ENCODE measurements around the gene USP10.

USP10 gene

GRCh38 chr16:84710686-84711085 lies 10.9 kb downstream of the USP10 start:
- no peaks in the 10 kb centered on the region for H3K27me3 ChIP-seq (ENCODE audit: control insufficient read depth, insufficient read depth, low read length)
- no peak overlapping the region for H3K4me3 ChIP-seq (ENCODE audit: low read length)
- H3K9me3 ChIP-seq (ENCODE audit: control insufficient read depth, low read length), result no peaks in the 10 kb centered on the region
- H3K9ac ChIP-seq (ENCODE audit: low read length), result no peak overlapping the region
- H3K36me3 ChIP-seq (ENCODE audit: control insufficient read depth, insufficient read depth, low read length), result no peaks in the 10 kb centered on the region
- H3K4me1 ChIP-seq (ENCODE audit: control insufficient read depth, insufficient read depth, low read length), result peaks cover 10% of the 10 kb centered on the region

DNA sequence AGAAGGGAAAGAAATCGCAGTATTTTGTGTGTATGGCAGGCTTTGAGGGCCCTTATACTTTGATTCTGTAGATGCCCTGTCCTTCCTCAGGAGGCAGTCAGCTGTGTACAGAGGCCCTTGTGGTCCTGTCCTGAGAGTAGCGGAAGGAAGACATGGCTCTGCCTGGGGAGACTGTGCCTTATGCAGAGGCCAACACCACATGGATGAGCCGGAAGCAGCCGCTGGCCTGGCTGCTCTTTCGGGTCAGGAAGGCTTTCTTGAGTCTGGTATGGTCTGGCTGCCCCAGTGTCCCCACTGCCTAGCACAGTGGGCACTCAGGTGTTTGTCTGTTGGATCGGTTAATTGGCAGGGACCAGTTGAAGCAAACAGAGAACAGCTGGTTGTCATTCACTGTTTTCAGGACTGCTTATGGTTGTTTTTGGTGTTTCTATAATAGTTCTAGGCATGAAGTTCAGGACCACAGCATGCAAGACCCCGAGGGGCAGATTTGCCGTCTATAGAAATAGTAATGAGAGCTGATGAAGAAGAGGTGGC lies 12.4 kb downstream of the USP10 start:
- no peak overlapping the region for H3K9ac ChIP-seq (ENCODE audit: low read length)
- peaks cover 10% of the 10 kb centered on the region for H3K4me1 ChIP-seq (ENCODE audit: control insufficient read depth, insufficient read depth, low read length)
- no peak overlapping the region for H3K4me3 ChIP-seq (ENCODE audit: low read length)

DNA sequence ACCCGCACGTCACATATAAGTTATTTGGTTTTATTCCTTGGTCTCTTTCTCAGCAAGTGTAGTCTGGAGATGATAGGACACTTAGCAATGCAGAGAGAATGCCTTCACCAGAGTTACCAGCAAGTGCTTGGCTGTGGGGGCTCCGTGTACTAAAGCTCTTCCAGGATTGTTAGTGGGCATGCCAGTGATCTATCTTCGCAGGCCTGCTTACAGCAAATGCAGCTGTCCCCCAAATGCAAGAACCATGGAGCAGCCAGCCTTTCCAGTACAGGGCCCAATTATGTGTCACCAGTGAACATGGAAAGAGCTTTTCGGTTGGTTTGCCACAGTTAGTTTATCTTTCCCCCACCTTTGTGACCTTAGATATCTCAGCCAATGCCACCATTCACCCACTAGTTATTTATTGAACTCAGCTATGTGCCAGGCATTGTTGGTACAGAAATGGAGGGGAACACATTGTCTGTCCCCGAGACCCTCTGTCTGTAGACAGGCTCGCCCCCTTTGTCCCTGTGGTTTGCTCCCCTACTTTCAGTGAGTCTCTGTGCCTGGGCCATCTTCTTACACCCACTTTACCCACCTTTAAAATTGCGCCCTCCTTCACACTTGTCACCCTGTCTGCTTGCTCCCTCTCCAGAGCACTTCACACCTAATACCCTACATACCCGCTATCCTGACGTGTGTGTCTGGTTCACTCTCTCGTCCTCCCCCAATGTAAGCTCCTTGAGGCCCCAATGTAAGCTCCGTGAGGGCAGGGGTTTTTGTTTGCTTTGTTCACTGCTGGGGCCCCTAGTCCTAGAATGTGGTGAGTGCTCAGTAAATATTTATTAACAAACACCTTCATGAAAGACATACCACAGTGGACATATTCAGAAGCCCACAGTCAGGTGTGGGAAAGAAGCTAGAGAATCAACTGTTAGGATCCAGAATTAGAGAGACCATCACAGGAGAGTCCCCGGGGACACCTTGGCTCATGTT lies 13.3 kb downstream of the USP10 start:
- Histone ChIP-seq H3K36me3 (ENCODE audit: control insufficient read depth, insufficient read depth, low read length) (no peaks in the 10 kb centered on the region), H3K4me3 (ENCODE audit: low read length) (no peak overlapping the region), H3K9me3 (ENCODE audit: control insufficient read depth, low read length) (no peaks in the 10 kb centered on the region), H3K27me3 (ENCODE audit: control insufficient read depth, insufficient read depth, low read length) (no peaks in the 10 kb centered on the region), H3K4me1 (ENCODE audit: control insufficient read depth, insufficient read depth, low read length) (peaks cover 10% of the 10 kb centered on the region), H3K9ac (ENCODE audit: low read length) (no peak overlapping the region)

More for the DNA sequence above, 12.4 kb downstream of the USP10 start:
- Histone ChIP-seq H3K27me3 (ENCODE audit: control insufficient read depth, insufficient read depth, low read length) (no peaks in the 10 kb centered on the region), H3K9me3 (ENCODE audit: control insufficient read depth, low read length) (no peaks in the 10 kb centered on the region), H3K36me3 (ENCODE audit: control insufficient read depth, insufficient read depth, low read length) (no peaks in the 10 kb centered on the region)

DNA sequence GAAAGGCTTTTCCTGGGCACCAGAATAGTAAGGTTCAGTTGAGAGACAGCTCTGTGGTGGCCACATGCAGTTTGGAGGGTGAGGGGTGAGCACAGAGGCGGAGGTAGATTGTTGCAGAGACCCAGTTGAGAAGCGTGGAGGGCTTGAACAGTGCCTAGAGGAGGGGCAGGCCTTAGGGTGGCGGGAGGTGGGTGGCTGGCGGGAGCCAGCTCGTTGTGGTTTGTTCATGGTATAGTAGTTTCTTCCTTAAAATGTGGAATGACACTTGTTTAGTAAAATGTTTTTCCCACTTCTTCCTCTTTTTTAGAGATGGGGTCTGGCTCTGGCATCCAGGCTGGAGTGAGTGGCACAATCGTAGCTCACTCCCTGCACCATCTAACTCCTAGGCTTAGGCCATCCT lies 14.2 kb downstream of the USP10 start:
- H3K9me3 ChIP-seq (ENCODE audit: control insufficient read depth, low read length), result no peaks in the 10 kb centered on the region
- H3K9ac ChIP-seq (ENCODE audit: low read length), result no peak overlapping the region
- H3K4me3 ChIP-seq (ENCODE audit: low read length), result no peak overlapping the region
- H3K4me1 ChIP-seq (ENCODE audit: control insufficient read depth, insufficient read depth, low read length), result peaks cover 10% of the 10 kb centered on the region
- no peaks in the 10 kb centered on the region for H3K27me3 ChIP-seq (ENCODE audit: control insufficient read depth, insufficient read depth, low read length)
- no peaks in the 10 kb centered on the region for H3K36me3 ChIP-seq (ENCODE audit: control insufficient read depth, insufficient read depth, low read length)

DNA sequence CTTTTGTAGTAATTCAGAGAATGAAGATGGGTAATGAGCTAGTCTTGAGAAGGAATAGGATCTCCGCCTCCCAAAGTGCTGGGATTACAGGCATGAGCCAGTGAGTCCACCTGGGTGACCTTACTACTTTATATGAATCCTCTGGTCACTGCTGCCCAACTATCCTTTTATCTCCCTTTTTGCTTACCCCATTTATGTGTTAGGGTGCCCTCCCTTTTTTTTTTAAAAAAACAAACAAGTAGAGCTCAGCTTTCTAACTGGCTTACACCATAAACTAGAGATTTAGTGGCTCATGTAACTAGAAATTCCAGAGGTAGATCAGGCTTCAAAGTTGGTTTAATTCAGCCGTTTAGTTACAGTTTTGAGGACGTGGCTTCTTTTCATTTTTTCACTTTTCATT lies 15.6 kb downstream of the USP10 start:
- no peak overlapping the region for H3K4me3 ChIP-seq (ENCODE audit: low read length)
- H3K4me1 ChIP-seq (ENCODE audit: control insufficient read depth, insufficient read depth, low read length), result peaks cover 10% of the 10 kb centered on the region

DNA sequence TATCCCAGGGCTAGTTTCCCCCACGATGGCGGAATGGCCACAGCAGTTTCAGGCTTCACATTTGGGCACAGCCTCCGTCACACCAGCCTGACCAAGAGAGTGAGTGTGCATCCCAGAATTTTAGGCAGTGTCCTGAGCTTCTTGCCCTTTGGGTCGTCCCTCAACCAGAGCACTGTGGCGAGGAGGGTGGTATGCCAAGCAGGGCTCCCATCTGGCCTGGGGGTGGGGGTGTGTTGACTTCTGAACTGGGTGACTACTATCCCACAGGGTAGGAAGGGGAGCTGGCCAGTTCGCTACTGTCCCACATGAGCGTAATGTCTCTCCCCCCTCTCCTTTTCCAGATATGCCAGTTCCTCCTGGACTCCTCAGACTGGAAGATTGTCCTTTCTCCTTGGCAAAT lies 16.1 kb downstream of the USP10 start:
- no peaks in the 10 kb centered on the region for H3K27me3 ChIP-seq (ENCODE audit: control insufficient read depth, insufficient read depth, low read length)
- H3K9ac ChIP-seq (ENCODE audit: low read length), result no peak overlapping the region

More for the DNA sequence above, 15.6 kb downstream of the USP10 start:
- Histone ChIP-seq H3K9ac (ENCODE audit: low read length) (no peak overlapping the region), H3K9me3 (ENCODE audit: control insufficient read depth, low read length) (no peaks in the 10 kb centered on the region), H3K36me3 (ENCODE audit: control insufficient read depth, insufficient read depth, low read length) (no peaks in the 10 kb centered on the region), H3K27me3 (ENCODE audit: control insufficient read depth, insufficient read depth, low read length) (no peaks in the 10 kb centered on the region)

GRCh38 chr16:84716740-84717139 lies 16.9 kb downstream of the USP10 start:
- Histone ChIP-seq H3K27me3 (ENCODE audit: control insufficient read depth, insufficient read depth, low read length) (no peaks in the 10 kb centered on the region), H3K4me3 (ENCODE audit: low read length) (no peak overlapping the region), H3K36me3 (ENCODE audit: control insufficient read depth, insufficient read depth, low read length) (no peaks in the 10 kb centered on the region), H3K9ac (ENCODE audit: low read length) (no peak overlapping the region), H3K9me3 (ENCODE audit: control insufficient read depth, low read length) (no peaks in the 10 kb centered on the region), H3K4me1 (ENCODE audit: control insufficient read depth, insufficient read depth, low read length) (peaks cover 10% of the 10 kb centered on the region)

More for the DNA sequence above, 16.1 kb downstream of the USP10 start:
- Histone ChIP-seq H3K9me3 (ENCODE audit: control insufficient read depth, low read length) (no peaks in the 10 kb centered on the region), H3K36me3 (ENCODE audit: control insufficient read depth, insufficient read depth, low read length) (no peaks in the 10 kb centered on the region), H3K4me3 (ENCODE audit: low read length) (no peak overlapping the region), H3K4me1 (ENCODE audit: control insufficient read depth, insufficient read depth, low read length) (peaks cover 10% of the 10 kb centered on the region)

GRCh38 chr16:84717484-84717883 lies 17.7 kb downstream of the USP10 start:
- H3K27me3 ChIP-seq (ENCODE audit: control insufficient read depth, insufficient read depth, low read length), result no peaks in the 10 kb centered on the region
- H3K4me3 ChIP-seq (ENCODE audit: low read length), result no peak overlapping the region
- no peaks in the 10 kb centered on the region for H3K36me3 ChIP-seq (ENCODE audit: control insufficient read depth, insufficient read depth, low read length)
- no peaks in the 10 kb centered on the region for H3K9me3 ChIP-seq (ENCODE audit: control insufficient read depth, low read length)
- no peak overlapping the region for H3K9ac ChIP-seq (ENCODE audit: low read length)
- peaks cover 8% of the 10 kb centered on the region for H3K4me1 ChIP-seq (ENCODE audit: control insufficient read depth, insufficient read depth, low read length)

- H3K36me3 ChIP-seq (ENCODE audit: control insufficient read depth, insufficient read depth, low read length), result no peaks in the 10 kb centered on the region
- H3K4me3 ChIP-seq (ENCODE audit: low read length), result no peak overlapping the region
- no peak overlapping the region for H3K9ac ChIP-seq (ENCODE audit: low read length)
- peaks cover 14% of the 10 kb centered on the region for H3K4me1 ChIP-seq (ENCODE audit: control insufficient read depth, insufficient read depth, low read length)
- no peaks in the 10 kb centered on the region for H3K9me3 ChIP-seq (ENCODE audit: control insufficient read depth, low read length)
- H3K27me3 ChIP-seq (ENCODE audit: control insufficient read depth, insufficient read depth, low read length), result no peaks in the 10 kb centered on the region
These were observed 20.4 kb downstream of the USP10 start for GRCh38 chr16:84720177-84720579.

GRCh38 chr16:84722068-84722467 lies 22.3 kb downstream of the USP10 start:
- H3K9me3 ChIP-seq (ENCODE audit: control insufficient read depth, low read length), result no peaks in the 10 kb centered on the region
- H3K36me3 ChIP-seq (ENCODE audit: control insufficient read depth, insufficient read depth, low read length), result no peaks in the 10 kb centered on the region
- H3K4me3 ChIP-seq (ENCODE audit: low read length), result no peak overlapping the region
- no peaks in the 10 kb centered on the region for H3K27me3 ChIP-seq (ENCODE audit: control insufficient read depth, insufficient read depth, low read length)
- peaks cover 28% of the 10 kb centered on the region for H3K4me1 ChIP-seq (ENCODE audit: control insufficient read depth, insufficient read depth, low read length)
- H3K9ac ChIP-seq (ENCODE audit: low read length), result no peak overlapping the region

DNA sequence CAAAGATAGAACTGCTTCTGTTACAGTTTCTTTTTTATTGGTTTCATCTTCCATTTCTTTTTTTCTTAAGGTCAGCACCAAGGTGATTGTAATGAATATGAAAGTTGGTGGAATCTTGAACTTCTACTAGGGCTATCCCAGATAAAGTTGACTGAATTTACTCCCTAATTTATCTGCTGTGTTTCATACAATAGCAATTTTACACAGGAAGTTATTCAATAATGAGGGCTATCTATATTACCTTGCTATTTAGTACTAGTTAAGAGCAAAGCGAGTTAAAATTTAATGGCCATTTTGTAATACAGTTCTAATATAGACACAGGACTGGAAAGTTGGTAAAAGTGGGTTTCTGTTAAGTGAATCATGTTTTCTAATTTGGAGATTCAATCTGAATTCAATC lies 24.1 kb downstream of the USP10 start:
- Histone ChIP-seq H3K9me3 (ENCODE audit: control insufficient read depth, low read length) (no peaks in the 10 kb centered on the region), H3K9ac (ENCODE audit: low read length) (no peak overlapping the region), H3K36me3 (ENCODE audit: control insufficient read depth, insufficient read depth, low read length) (no peaks in the 10 kb centered on the region), H3K4me1 (ENCODE audit: control insufficient read depth, insufficient read depth, low read length) (peaks cover 28% of the 10 kb centered on the region), H3K27me3 (ENCODE audit: control insufficient read depth, insufficient read depth, low read length) (no peaks in the 10 kb centered on the region), H3K4me3 (ENCODE audit: low read length) (no peak overlapping the region)

- peaks cover 33% of the 10 kb centered on the region for H3K4me1 ChIP-seq (ENCODE audit: control insufficient read depth, insufficient read depth, low read length)
- H3K9me3 ChIP-seq (ENCODE audit: control insufficient read depth, low read length), result no peaks in the 10 kb centered on the region
- no peaks in the 10 kb centered on the region for H3K27me3 ChIP-seq (ENCODE audit: control insufficient read depth, insufficient read depth, low read length)
These were observed 25.0 kb downstream of the USP10 start for GRCh38 chr16:84724606-84725309.

More at GRCh38 chr16:84724606-84725309, 25.0 kb downstream of the USP10 start:
- H3K4me3 ChIP-seq (ENCODE audit: low read length), result no peak overlapping the region
- no peak overlapping the region for H3K9ac ChIP-seq (ENCODE audit: low read length)
- no peaks in the 10 kb centered on the region for H3K36me3 ChIP-seq (ENCODE audit: control insufficient read depth, insufficient read depth, low read length)

Data from mucosa of stomach (tissue), 1 donor.